Neuron (in vitro differentiated cells): ENCODE measurements around the gene GJA3.
A peak's percentile ranks its signal among the peaks of the same experiment; 100 is the strongest.

Experiments
- H2AFZ ChIP-seq: one replicate; pipeline ENCODE4 v1.6.1; 2013; ENCODE audit warnings: low read depth, mild to moderate bottlenecking, inconsistent platforms, low read length, moderate library complexity
- H3K27me3 ChIP-seq: one replicate; pipeline ENCODE4 v1.6.1; 2013; ENCODE audit warnings: low read length; ENCODE audit not compliant: insufficient read depth
- H3K36me3 ChIP-seq: one replicate; pipeline ENCODE4 v1.6.1; 2013; ENCODE audit warnings: low read length; ENCODE audit not compliant: insufficient read depth
- H3K4me1 ChIP-seq: one replicate; pipeline ENCODE4 v1.6.1; 2013; ENCODE audit warnings: low read length; ENCODE audit not compliant: insufficient read depth
- H3K4me3 ChIP-seq: 2 replicates; pipeline ENCODE4 v1.5.1; 2013; ENCODE audit warnings: mild to moderate bottlenecking, low read length, moderate library complexity
- H3K9me3 ChIP-seq: one replicate; pipeline ENCODE4 v1.6.1; 2013; ENCODE audit warnings: low read length

Gene GJA3

GRCh38 chr13:20191311-20192157, 30.7 kb upstream of the GJA3 start:
- H2AFZ ChIP-seq: peak overlapping the region; percentile 13
- H3K4me1 ChIP-seq: peaks cover 12% of the 10 kb centered on the region
- H3K36me3 ChIP-seq: no peaks in the 10 kb centered on the region
- peaks cover 77% of the 10 kb centered on the region for H3K27me3 ChIP-seq
- H3K9me3 ChIP-seq: no peaks in the 10 kb centered on the region
- H3K4me3 ChIP-seq: no peak overlapping the region

- H3K4me1 ChIP-seq: peaks cover 12% of the 10 kb centered on the region
- no peak overlapping the region for H2AFZ ChIP-seq
- H3K27me3 ChIP-seq: peaks cover 72% of the 10 kb centered on the region
- no peaks in the 10 kb centered on the region for H3K36me3 ChIP-seq
- H3K4me3 ChIP-seq: no peak overlapping the region
- no peaks in the 10 kb centered on the region for H3K9me3 ChIP-seq
Observed at GRCh38 chr13:20190481-20191310, 29.8 kb upstream of the GJA3 start.

- no peaks in the 10 kb centered on the region for H3K9me3 ChIP-seq
- no peaks in the 10 kb centered on the region for H3K36me3 ChIP-seq
- H2AFZ ChIP-seq: no peak overlapping the region
- H3K27me3 ChIP-seq: peaks cover 72% of the 10 kb centered on the region
- H3K4me3 ChIP-seq: no peak overlapping the region
- H3K4me1 ChIP-seq: peaks cover 12% of the 10 kb centered on the region
Observed at GRCh38 chr13:20190076-20190475, 29.2 kb upstream of the GJA3 start.

- no peak overlapping the region for H3K4me3 ChIP-seq
- H3K36me3 ChIP-seq: no peaks in the 10 kb centered on the region
- no peak overlapping the region for H2AFZ ChIP-seq
- H3K9me3 ChIP-seq: no peaks in the 10 kb centered on the region
- H3K4me1 ChIP-seq: peaks cover 12% of the 10 kb centered on the region
- peaks cover 68% of the 10 kb centered on the region for H3K27me3 ChIP-seq
Observed at GRCh38 chr13:20188667-20189553, 28.1 kb upstream of the GJA3 start.

DNA sequence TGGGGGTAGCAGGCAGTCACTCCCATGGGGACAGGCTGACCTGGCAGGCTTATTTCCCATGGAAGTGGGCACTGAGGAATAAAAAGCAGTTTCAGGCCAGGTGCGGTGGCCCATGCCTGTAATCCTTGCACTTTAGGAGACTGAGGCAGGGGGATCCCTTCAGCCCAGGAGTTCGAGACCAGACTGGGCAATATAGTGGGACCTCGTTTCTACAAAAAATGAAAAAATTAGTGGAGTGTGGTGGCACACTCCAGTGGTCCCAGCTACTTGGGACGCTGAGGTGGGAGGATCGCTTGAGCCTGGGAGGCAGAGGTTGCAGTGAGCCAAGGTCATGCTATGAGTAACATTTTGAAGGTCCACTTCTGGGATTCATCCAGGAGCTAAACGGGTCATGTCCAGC, 25.9 kb upstream of the GJA3 start:
- no peak overlapping the region for H3K4me3 ChIP-seq
- no peak overlapping the region for H2AFZ ChIP-seq
- peaks cover 54% of the 10 kb centered on the region for H3K27me3 ChIP-seq
- no peaks in the 10 kb centered on the region for H3K36me3 ChIP-seq
- peaks cover 2% of the 10 kb centered on the region for H3K4me1 ChIP-seq
- no peaks in the 10 kb centered on the region for H3K9me3 ChIP-seq

DNA sequence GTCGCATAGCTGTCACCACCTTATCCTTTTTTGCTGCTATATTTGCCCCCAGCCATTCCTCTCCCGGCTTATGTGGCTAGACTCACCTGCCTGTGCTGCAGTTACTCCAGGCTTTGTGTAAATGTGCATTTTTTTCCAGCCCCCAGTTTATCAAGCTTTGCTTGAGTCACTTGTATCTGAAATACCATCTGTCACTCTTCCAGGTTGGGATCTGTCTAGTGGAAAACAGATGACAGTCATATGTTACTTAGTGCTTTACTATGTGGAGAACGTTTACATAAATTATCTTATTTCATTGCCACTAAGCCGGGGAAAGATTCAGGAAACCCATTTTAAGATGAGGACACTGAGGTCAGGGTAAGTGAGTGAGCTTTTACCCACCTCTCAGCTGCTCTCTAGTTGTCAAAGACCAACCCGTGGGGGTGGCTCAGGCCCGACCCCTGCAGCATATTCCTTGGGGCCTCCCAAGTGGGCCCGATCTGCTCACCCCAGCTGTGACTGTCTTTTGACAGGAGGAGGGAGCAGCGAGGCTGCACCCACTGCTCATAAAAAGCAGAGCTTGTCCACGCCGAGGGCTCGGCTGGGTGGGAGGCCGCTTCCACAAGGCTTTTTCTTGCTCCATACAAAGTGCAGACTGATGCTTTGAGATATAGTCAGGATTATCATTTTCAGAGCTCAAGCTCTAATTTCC, 24.7 kb upstream of the GJA3 start:
- Histone ChIP-seq H3K4me1 (no peaks in the 10 kb centered on the region), H2AFZ (no peak overlapping the region), H3K36me3 (no peaks in the 10 kb centered on the region), H3K27me3 (peaks cover 41% of the 10 kb centered on the region), H3K4me3 (no peak overlapping the region), H3K9me3 (no peaks in the 10 kb centered on the region)

DNA sequence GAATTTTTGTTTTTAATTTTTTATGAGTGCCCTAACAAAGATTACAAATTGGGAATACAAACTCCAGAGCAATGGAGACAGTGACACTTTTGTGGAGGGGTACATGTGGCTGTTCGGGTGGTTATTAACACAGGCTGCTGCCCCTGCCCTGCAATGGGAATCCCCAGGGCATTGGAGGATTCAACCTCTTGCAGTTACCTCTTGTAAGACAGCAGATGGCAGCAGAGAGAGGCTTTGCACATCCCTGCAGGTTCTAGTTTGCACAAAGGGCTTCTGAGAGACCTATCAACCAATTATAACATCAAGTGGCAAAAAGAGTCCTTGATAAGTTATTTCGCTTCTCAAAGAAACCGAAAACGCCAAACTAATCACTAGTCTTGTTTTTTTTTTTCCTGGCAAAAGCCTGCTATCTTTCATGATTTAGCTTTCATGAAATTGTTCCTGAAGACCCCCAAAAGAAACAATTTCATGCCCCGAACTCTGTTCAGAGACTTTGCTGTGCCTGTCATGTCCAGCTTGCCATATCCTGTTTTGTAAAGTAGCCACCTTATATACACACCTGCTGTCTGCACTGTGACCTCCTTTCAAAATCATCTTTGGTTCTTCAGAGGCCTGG, 21.5 kb upstream of the GJA3 start:
- no peak overlapping the region for H2AFZ ChIP-seq
- no peak overlapping the region for H3K4me3 ChIP-seq
- H3K4me1 ChIP-seq: no peaks in the 10 kb centered on the region
- H3K27me3 ChIP-seq: peaks cover 26% of the 10 kb centered on the region
- H3K9me3 ChIP-seq: no peaks in the 10 kb centered on the region
- H3K36me3 ChIP-seq: no peaks in the 10 kb centered on the region

- Histone ChIP-seq H3K4me3 (no peak overlapping the region), H2AFZ (no peak overlapping the region), H3K9me3 (no peaks in the 10 kb centered on the region), H3K4me1 (no peaks in the 10 kb centered on the region), H3K27me3 (peaks cover 30% of the 10 kb centered on the region), H3K36me3 (no peaks in the 10 kb centered on the region)
Observed at GRCh38 chr13:20181188-20181587, 20.3 kb upstream of the GJA3 start.

GRCh38 chr13:20178156-20178555, 17.3 kb upstream of the GJA3 start:
- H2AFZ ChIP-seq: no peak overlapping the region
- no peaks in the 10 kb centered on the region for H3K9me3 ChIP-seq
- H3K4me1 ChIP-seq: peaks cover 8% of the 10 kb centered on the region
- H3K4me3 ChIP-seq: no peak overlapping the region
- H3K27me3 ChIP-seq: peaks cover 45% of the 10 kb centered on the region
- H3K36me3 ChIP-seq: no peaks in the 10 kb centered on the region

DNA sequence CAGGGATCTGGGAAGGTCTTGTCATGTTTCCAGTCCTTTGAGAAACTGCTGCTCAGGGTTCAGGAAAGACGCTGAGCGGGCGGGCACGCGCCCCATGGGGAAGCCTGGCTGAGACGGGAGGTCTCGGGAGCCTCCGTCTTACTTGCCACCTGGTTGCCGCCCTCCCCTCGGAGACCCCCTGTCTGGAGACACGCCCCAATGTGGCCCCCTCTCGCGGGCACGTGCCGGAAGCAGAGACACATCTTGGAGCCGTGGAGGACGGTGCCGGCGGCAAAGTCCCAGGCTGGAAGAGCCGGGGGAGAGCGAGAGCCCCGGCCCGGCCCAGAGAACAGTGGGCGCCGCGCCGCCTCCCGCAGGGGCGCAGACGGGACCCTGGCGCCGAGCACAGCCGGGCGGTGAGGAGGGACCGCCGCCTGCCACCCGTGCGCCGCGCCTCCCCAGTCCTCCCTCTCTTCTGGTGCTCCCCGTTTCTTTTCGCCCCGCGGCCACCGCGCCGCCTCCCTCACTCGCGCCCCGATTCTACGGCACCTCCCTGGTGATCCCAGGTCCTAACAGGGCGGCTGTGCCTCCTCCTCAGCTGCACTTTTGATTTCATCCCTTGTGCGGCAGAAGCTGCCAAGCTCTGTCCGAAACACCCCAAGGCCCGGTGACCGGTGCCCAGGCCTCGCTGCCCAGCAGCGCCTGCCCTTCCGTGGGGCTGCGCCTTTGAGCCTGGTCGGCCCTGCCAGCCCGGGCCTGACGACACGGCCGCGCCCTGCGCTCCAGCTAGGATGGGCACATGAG, 16.4 kb upstream of the GJA3 start:
- no peaks in the 10 kb centered on the region for H3K9me3 ChIP-seq
- H3K4me1 ChIP-seq: peaks cover 8% of the 10 kb centered on the region
- no peak overlapping the region for H3K4me3 ChIP-seq
- H3K27me3 ChIP-seq: peaks cover 45% of the 10 kb centered on the region
- H2AFZ ChIP-seq: no peak overlapping the region
- H3K36me3 ChIP-seq: no peaks in the 10 kb centered on the region

- Histone ChIP-seq H2AFZ (no peak overlapping the region), H3K27me3 (peaks cover 48% of the 10 kb centered on the region), H3K4me3 (no peak overlapping the region), H3K4me1 (peaks cover 8% of the 10 kb centered on the region), H3K36me3 (no peaks in the 10 kb centered on the region), H3K9me3 (no peaks in the 10 kb centered on the region)
Observed at GRCh38 chr13:20175907-20176652, 15.2 kb upstream of the GJA3 start.
